Fibroblast of the aortic adventitia (primary cell): ENCODE results near the gene SKAP1. TPM values are rescaled to one million over a fixed set of nuclear protein-coding genes. Genes with fewer than 3 reads are reported as not detected.
A peak's percentile ranks its signal among the peaks of the same experiment; 100 is the strongest.
"Not testable (repeated sequence)": the region's sequence is repeated elsewhere in the genome, so short reads cannot be mapped to it uniquely, and the experiment has no call there.

Source experiments
- DNase-seq: peaks from one replicate; pipeline ENCODE4 v3.0.0-alpha.2; 2010; ENCODE audit warnings: low read depth
- H3K4me3 ChIP-seq: 2 replicates; pipeline ENCODE4 v1.5.1; 2011; ENCODE audit warnings: low read depth, mild to moderate bottlenecking, control low read depth, low read length, moderate library complexity
- CTCF ChIP-seq: IDR thresholded peaks from 2 replicates; pipeline ENCODE4 v1.5.1; 2011; ENCODE audit warnings: mild to moderate bottlenecking, low read length, control low read depth, inconsistent platforms; ENCODE audit not compliant: insufficient read depth
- total RNA-seq: library from RNA; depleted of rRNA; stranded (reverse); fragments of >200 nt; gene quantifications from 2 replicates; pipeline ENCODE4 v1.2.3, GENCODE V29; 2012; ENCODE audit warnings: low replicate concordance

SKAP1 gene
- total RNA-seq, 1 donor, result not detected

- no peak for TF ChIP-seq CTCF
- no peak for DNase-seq
- H3K4me3 ChIP-seq, result no peak overlapping the region
Measured at GRCh38 chr17:48207776-48208544, 222.1 kb downstream of the SKAP1 start.

- not testable (repeated sequence) for H3K4me3 ChIP-seq
- DNase-seq, result peak; percentile 18
Measured at GRCh38 chr17:48207036-48207435, 223.0 kb downstream of the SKAP1 start.

GRCh38 chr17:48202959-48203358 lies 227.1 kb downstream of the SKAP1 start:
- no peak overlapping the region for H3K4me3 ChIP-seq
- no peak for TF ChIP-seq CTCF
- no peak for DNase-seq

GRCh38 chr17:48198950-48199541 lies 231.0 kb downstream of the SKAP1 start:
- no peak for DNase-seq
- TF ChIP-seq CTCF, result no peak
- no peak overlapping the region for H3K4me3 ChIP-seq

DNA sequence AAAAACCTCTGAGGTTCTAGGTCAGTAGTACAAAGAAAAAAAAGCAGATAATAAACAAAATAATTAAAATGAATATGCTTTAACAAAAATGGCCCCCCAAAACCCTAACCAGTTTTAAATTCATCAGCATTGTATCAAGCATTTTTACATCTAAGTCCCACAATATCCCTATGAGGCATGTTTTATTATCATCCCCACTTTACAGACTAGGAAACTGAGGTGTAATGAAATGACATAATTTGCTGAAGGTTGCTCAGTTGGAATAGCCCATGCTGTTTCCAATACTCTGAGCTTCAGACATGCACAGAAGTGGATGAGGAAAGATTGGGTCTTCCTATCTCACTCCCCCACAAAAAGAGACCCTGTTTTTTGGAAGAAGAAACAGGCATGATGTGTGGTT lies 234.1 kb downstream of the SKAP1 start:
- no peak overlapping the region for H3K4me3 ChIP-seq
- no peak for DNase-seq
- TF ChIP-seq CTCF, result no peak

DNA sequence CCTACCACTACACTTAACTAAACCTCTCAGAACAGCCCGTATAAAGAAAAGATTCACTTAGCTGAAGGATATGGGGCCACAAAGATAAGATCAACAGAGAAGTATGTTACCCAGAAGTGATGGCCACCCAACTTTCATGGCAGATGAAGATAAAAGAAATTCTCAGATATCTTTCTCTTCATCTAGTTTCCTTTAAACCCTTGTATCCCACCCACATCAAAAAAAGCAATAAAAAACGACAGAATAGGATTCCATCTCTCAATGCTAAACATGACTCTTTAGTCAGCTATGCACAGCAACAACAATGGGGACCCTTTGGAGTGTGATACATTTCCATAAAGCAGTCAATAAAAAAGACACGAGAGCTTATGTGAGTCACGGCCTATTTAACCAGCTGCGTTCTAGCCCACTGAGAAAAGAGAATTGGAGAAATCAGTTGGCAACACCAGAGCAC lies 235.9 kb downstream of the SKAP1 start:
- peak; percentile 54 for DNase-seq
- H3K4me3 ChIP-seq, result no peak overlapping the region
- TF ChIP-seq CTCF, result no peak

DNA sequence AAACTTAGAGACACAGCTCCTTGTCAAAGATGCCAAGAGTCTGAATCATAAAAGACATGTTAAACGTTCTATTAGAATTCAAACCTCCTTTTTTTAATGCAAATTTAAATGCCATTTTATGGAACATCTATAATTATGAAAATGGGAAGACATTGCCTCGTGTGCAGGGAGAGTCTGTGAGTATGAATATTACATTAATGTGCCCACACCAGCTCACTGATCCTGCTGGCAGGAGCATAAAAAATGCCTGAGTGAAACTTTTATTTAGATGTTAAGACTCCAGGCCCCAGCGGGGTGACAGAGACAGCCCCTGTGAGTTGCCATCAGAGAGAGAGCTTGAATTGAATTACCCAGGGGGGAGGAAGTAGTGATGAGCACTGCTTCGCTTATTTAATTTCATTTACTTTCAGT lies 237.7 kb downstream of the SKAP1 start:
- no peak overlapping the region for H3K4me3 ChIP-seq
- no peak for TF ChIP-seq CTCF
- no peak for DNase-seq
